GM10266 (cell line): ENCODE data around the gene SIRT3.

Experiments used
- DNase-seq: peaks from one replicate; pipeline ENCODE4 v3.0.0; 2012; ENCODE audit errors: extremely low spot score
- CTCF ChIP-seq: IDR thresholded peaks from 2 replicates; pipeline ENCODE4 v1.5.1; 2012; ENCODE audit warnings: mild to moderate bottlenecking, low read depth; ENCODE audit not compliant: control insufficient read depth, insufficient read depth; ENCODE audit errors: missing control alignments

SIRT3 gene

DNA sequence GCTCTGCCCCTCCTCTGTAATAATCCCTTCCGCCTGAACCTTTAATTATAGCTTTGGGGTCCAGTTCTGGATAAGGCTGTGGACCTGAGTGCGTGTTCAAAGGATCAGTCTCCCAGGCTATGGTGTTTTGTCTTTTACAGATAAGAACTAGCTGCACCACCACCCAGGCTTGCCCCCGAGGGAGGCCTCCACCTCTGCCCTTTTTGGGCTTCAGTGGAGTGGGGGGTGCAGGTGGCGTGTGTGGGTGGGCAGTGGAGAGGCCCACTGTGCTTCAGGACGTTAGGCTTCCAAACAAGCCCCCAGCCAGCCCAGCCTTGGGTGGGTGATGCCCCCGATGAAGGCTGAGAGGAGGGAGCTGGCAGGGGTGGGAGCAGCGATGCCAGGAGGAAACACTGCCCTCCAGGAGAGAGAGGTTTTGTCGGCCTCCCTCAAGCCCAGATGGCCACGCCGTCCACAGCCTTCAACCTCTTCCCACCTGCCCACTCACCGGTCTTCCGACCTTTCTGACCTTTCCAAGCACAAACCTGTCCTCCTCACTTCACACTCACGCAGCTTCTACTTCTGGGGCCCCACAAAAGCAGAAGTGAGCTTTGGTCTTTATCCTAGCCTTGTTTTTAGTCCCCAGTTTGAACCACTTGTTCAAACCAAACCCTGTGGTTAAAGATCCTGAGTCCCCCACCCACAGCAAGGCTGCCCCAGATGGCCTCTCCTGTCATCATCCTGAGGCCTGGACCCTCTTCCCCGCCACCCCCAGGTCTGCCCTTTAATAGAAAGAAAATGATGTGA lies 21.0 kb upstream of the SIRT3 start:
- TF ChIP-seq CTCF = no peak
- DNase-seq = no peak

DNA sequence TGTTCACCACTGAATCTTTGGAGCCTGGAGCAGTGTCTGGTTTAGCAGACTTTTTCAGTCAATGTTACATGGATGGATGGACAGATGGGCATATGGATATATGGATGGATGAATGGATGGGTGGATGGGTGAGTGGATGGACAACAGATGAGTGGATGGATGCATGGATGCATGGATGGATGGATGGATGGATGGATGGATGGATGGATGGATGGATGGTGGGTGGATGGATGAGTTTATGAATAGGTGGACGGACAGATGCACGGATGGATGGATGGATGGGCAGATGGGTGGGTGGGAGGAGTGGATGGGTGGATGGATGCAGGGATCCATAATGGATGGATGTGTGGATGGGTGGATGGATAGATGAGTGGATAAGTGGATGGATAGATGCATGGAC lies 19.7 kb upstream of the SIRT3 start:
- TF ChIP-seq CTCF = no peak
- no peak for DNase-seq

DNA sequence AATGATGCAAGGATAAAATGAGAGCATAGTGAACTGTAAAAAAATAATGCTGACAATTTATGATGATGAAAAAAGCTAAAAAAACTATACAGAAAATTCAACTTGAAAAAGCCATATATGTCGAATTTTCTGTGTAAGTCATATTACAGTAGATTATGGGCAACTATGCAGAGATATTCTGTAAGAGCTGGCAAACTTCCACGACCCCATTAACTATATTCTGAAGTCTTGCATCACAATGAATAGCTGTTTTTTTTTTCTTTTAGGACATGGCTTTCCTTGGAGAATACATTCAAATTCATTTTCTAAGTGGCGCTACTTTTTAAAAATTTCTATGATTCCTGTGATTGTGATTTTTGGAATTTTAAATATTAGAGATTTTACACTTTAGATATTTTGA lies 19.0 kb upstream of the SIRT3 start:
- DNase-seq = no peak
- no peak for TF ChIP-seq CTCF

- DNase-seq = no peak
- no peak for TF ChIP-seq CTCF
These were observed 17.7 kb upstream of the SIRT3 start for GRCh38 chr11:253886-254270.

DNA sequence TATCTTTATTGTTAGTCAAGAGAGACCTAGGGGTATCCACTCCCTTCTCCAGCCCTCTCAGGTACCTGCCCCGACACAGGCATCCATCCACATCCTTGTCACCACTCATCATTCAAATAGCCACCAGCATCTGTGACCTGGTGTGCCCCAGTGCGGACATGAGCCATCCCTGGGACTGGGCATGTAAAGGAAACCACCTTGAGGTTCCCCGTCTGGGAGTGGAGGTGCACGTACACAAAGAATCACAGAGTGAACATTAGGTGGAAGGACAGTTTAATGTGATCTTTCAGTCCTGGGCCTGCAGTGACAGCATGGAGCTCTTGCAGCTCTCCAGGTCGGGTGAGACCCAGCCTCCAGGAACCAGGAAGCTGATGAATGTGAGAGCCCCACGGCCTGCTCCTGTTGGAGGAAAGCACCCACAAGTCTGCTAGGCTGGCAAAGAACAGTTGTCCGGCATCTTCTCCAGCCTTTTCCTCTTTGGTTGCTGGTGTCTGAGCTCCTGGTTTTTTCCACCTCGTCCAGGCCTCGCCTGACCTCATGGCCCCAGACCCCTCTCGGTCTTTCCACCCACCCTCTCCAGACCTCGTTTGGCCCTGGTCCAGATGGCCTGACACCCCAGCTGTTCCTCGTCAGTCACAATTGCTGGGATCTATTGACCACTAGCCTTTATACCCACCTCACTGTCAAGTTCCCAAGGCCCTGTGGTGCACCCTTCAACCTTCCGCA lies 17.2 kb upstream of the SIRT3 start:
- no peak for DNase-seq
- no peak for TF ChIP-seq CTCF

- TF ChIP-seq CTCF = no peak
- no peak for DNase-seq
These were observed 16.5 kb upstream of the SIRT3 start for GRCh38 chr11:252666-253065.

GRCh38 chr11:251550-251949 lies 15.4 kb upstream of the SIRT3 start:
- no peak for TF ChIP-seq CTCF
- no peak for DNase-seq
